AG08395 (cell line): Measurements from ENCODE around the gene CSN3.
"Not testable (repeated sequence)": the region's sequence is repeated elsewhere in the genome, so short reads cannot be mapped to it uniquely, and the experiment has no call there.

Experiments
- DNase-seq: peaks from one replicate; pipeline ENCODE4 v3.0.0; 2012; ENCODE audit warnings: mixed read lengths, low spot score

CSN3 gene

GRCh38 chr4:70242297-70242696 is at the start of gene CSN3:
Gene CSN3 (plus strand): TSS chr4:70242597. CDS start chr4:70244820, 2,223 bp downstream.
- not testable (repeated sequence) for DNase-seq

GRCh38 chr4:70192895-70193294 is 49.5 kb upstream of the CSN3 start:
- no peak for DNase-seq

- DNase-seq: no peak
These were observed 47.0 kb upstream of the CSN3 start, which contains the start of gene ODAM for GRCh38 chr4:70195425-70195824. Gene ODAM (plus strand): TSS chr4:70195725. CDS start chr4:70196544, 819 bp downstream.

- DNase-seq: no peak
These were observed 45.5 kb upstream of the CSN3 start for GRCh38 chr4:70196857-70197256.

- no peak for DNase-seq
These were observed 44.6 kb upstream of the CSN3 start for GRCh38 chr4:70197842-70198241.

- no peak for DNase-seq
These were observed 38.8 kb upstream of the CSN3 start for GRCh38 chr4:70203601-70204000.

- DNase-seq: not testable (repeated sequence)
These were observed 29.6 kb upstream of the CSN3 start for GRCh38 chr4:70212752-70213151.

GRCh38 chr4:70216109-70216508 is 26.3 kb upstream of the CSN3 start:
- not testable (repeated sequence) for DNase-seq

- DNase-seq: not testable (repeated sequence)
These were observed 25.8 kb upstream of the CSN3 start for GRCh38 chr4:70216550-70216949.

- not testable (repeated sequence) for DNase-seq
These were observed 21.0 kb upstream of the CSN3 start for GRCh38 chr4:70221389-70221788.

- DNase-seq: not testable (repeated sequence)
These were observed 20.6 kb upstream of the CSN3 start for GRCh38 chr4:70221818-70222217.

GRCh38 chr4:70225824-70226223 is 16.6 kb upstream of the CSN3 start, which contains the start of gene FDCSP:
Gene FDCSP (plus strand): TSS chr4:70226124. CDS start chr4:70231195, 5,071 bp downstream.
- DNase-seq: no peak

GRCh38 chr4:70236125-70236524 is 6.3 kb upstream of the CSN3 start:
- no peak for DNase-seq

- DNase-seq: no peak
These were observed 3.1 kb upstream of the CSN3 start for GRCh38 chr4:70239131-70239883.

GRCh38 chr4:70239884-70240591 is 2.4 kb upstream of the CSN3 start:
- no peak for DNase-seq

GRCh38 chr4:70243091-70243490 is 694 bp downstream of the CSN3 start:
- DNase-seq: no peak

GRCh38 chr4:70251250-70251944 is 9.0 kb downstream of the CSN3 start:
- DNase-seq: no peak

- no peak for DNase-seq
These were observed 9.5 kb downstream of the CSN3 start for GRCh38 chr4:70251945-70252277.

GRCh38 chr4:70269674-70270073 is 27.3 kb downstream of the CSN3 start:
- no peak for DNase-seq

GRCh38 chr4:70277121-70277520 is 34.7 kb downstream of the CSN3 start:
- DNase-seq: no peak

- no peak for DNase-seq
These were observed 38.2 kb downstream of the CSN3 start for GRCh38 chr4:70280567-70280966.

GRCh38 chr4:70288651-70289050 is 46.3 kb downstream of the CSN3 start:
- DNase-seq: no peak

GRCh38 chr4:70291341-70291740 is 48.9 kb downstream of the CSN3 start:
- DNase-seq: no peak
